IMR-90 (cell line): ENCODE results near the gene BMP10. TPM values are rescaled to one million over a fixed set of nuclear protein-coding genes. Genes with fewer than 3 reads are reported as not detected.

Experiments
- ATAC-seq: fragments of 200-7000 bp; cut with Tn5 transposase; 2 replicates; pipeline ENCODE4 v1.9.1; 2020; ENCODE audit warnings: low read depth, mild to moderate bottlenecking, moderate library complexity
- BruUV-seq: library from RNA; stranded (reverse); fragments of 400-500 nt; replicated peaks from 2 replicates; lab custom pipeline; 2021; lab: Mats Ljungman, UMichigan
- CTCF ChIA-PET: fragments of 300-600 bp; formaldehyde crosslinking; extraction: SDS; loops from one replicate; lab custom pipeline; 2021; ENCODE audit warnings: antibody characterized with exemption; lab: Yijun Ruan, JAX
- POLR2A ChIA-PET: fragments of 300-600 bp; sonication (Branson Sonifier 250); formaldehyde crosslinking; loops from one replicate; lab custom pipeline; 2022; ENCODE audit warnings: antibody characterized with exemption; ENCODE audit not compliant: unreplicated experiment; lab: Charles Lee
- DNase-seq: peaks from one replicate; pipeline ENCODE4 v3.0.0; 2013
- H2AFZ ChIP-seq: replicated peaks from 2 replicates; pipeline ENCODE3; 2013; ENCODE audit warnings: low read length, mild to moderate bottlenecking; ENCODE audit not compliant: poor library complexity
- H2AK5ac ChIP-seq: 2 replicates; pipeline ENCODE4 v1.6.1; 2013; ENCODE audit warnings: low read depth, low read length, inconsistent platforms
- H2AK9ac ChIP-seq: replicated peaks from 2 replicates; pipeline ENCODE3; 2013; ENCODE audit warnings: mild to moderate bottlenecking, low read depth, low read length, moderate library complexity; ENCODE audit not compliant: poor library complexity
- H2BK120ac ChIP-seq: 2 replicates; pipeline ENCODE4 v1.6.1; 2013; ENCODE audit warnings: low read depth, low read length, inconsistent platforms
- H2BK15ac ChIP-seq: 3 replicates; pipeline ENCODE4 v1.6.1; 2013; ENCODE audit warnings: low read depth, low read length, inconsistent platforms
- H2BK20ac ChIP-seq: 2 replicates; pipeline ENCODE4 v1.6.1; 2013; ENCODE audit warnings: low read depth, mild to moderate bottlenecking, inconsistent platforms, low read length, moderate library complexity
- H2BK5ac ChIP-seq: 2 replicates; pipeline ENCODE4 v1.6.1; 2013; ENCODE audit warnings: mild to moderate bottlenecking, low read depth, low read length, inconsistent platforms; ENCODE audit not compliant: poor library complexity, severe bottlenecking
- H3K14ac ChIP-seq: replicated peaks from 2 replicates; pipeline ENCODE4 v1.6.1; 2013; ENCODE audit warnings: low read depth, low read length, inconsistent platforms
- H3K18ac ChIP-seq: 2 replicates; pipeline ENCODE4 v1.6.1; 2013; ENCODE audit warnings: low read depth, low read length, control low read depth
- H3K23ac ChIP-seq: 2 replicates; pipeline ENCODE4 v1.6.1; 2013; ENCODE audit warnings: low read depth, low read length, inconsistent platforms
- H3K27ac ChIP-seq: 2 replicates; pipeline ENCODE4 v1.5.1; 2013; ENCODE audit warnings: mild to moderate bottlenecking, control low read depth, low read length; ENCODE audit not compliant: insufficient read depth
- H3K27me3 ChIP-seq: 2 replicates; pipeline ENCODE4 v1.6.1; 2013; ENCODE audit warnings: low read length; ENCODE audit not compliant: control insufficient read depth, insufficient read depth
- H3K36me3 ChIP-seq: 2 replicates; pipeline ENCODE4 v1.6.1; 2013; ENCODE audit warnings: low read length, mixed read lengths; ENCODE audit not compliant: control insufficient read depth, insufficient read depth
- H3K4ac ChIP-seq: 2 replicates; pipeline ENCODE4 v1.6.1; 2013; ENCODE audit warnings: low read depth, low read length, inconsistent platforms
- H3K4me1 ChIP-seq: 2 replicates; pipeline ENCODE4 v1.6.1; 2013; ENCODE audit warnings: low read length, mixed read lengths; ENCODE audit not compliant: control insufficient read depth, insufficient read depth
- H3K4me2 ChIP-seq: 2 replicates; pipeline ENCODE4 v1.6.1; 2013; ENCODE audit warnings: low read depth, mild to moderate bottlenecking, control low read depth, low read length, moderate library complexity
- H3K4me3 ChIP-seq: 2 replicates; pipeline ENCODE4 v1.5.1; 2013; ENCODE audit warnings: low read depth, mild to moderate bottlenecking, control low read depth, low read length, moderate library complexity; ENCODE audit not compliant: insufficient read depth
- H3K56ac ChIP-seq: 2 replicates; pipeline ENCODE4 v1.6.1; 2013; ENCODE audit warnings: low read length, inconsistent platforms; ENCODE audit not compliant: insufficient read depth; ENCODE audit errors: extremely low read depth
- H3K79me1 ChIP-seq, 2 experiments: 2 replicates each; pipeline ENCODE4 v1.6.1; 2013; ENCODE audit warnings: low read length in 2 of 2, inconsistent platforms in 1 of 2, low read depth in 1 of 2
- H3K9ac ChIP-seq: 2 replicates; pipeline ENCODE4 v1.6.1; 2013; ENCODE audit warnings: low read depth, low read length, control low read depth
- H3K9me1 ChIP-seq: 2 replicates; pipeline ENCODE4 v1.6.1; 2013; ENCODE audit warnings: low read length, inconsistent platforms; ENCODE audit not compliant: insufficient read depth
- H3K9me3 ChIP-seq: 2 replicates; pipeline ENCODE4 v1.6.1; 2013; ENCODE audit warnings: low read length; ENCODE audit not compliant: control insufficient read depth, insufficient read depth
- H4K20me1 ChIP-seq: 2 replicates; pipeline ENCODE4 v1.6.1; 2013; ENCODE audit warnings: low read length, inconsistent platforms; ENCODE audit not compliant: insufficient read depth
- H4K5ac ChIP-seq: 2 replicates; pipeline ENCODE4 v1.6.1; 2013; ENCODE audit warnings: mild to moderate bottlenecking, low read depth, low read length, control low read depth
- H4K8ac ChIP-seq, 2 experiments: 2 replicates each; pipeline ENCODE4 v1.6.1; 2013; ENCODE audit warnings: low read depth in 2 of 2, low read length in 2 of 2, control low read depth in 1 of 2, inconsistent platforms in 1 of 2
- H4K91ac ChIP-seq: 2 replicates; pipeline ENCODE4 v1.6.1; 2013; ENCODE audit warnings: low read depth, low read length, inconsistent platforms; ENCODE audit not compliant: insufficient read depth
- BHLHE40 ChIP-seq: fragments of 150-350 bp; IDR thresholded peaks from 2 replicates; pipeline ENCODE4 v1.6.1; 2016; ENCODE audit warnings: mild to moderate bottlenecking, low read depth, low read length
- CEBPB ChIP-seq: IDR thresholded peaks from 2 replicates; pipeline ENCODE4 v1.6.1; 2012; ENCODE audit warnings: low read depth, low read length, improper control_type of control experiment
- CHD1 ChIP-seq: IDR thresholded peaks from 2 replicates; pipeline ENCODE4 v1.6.1; 2012; ENCODE audit warnings: low read depth, low read length, improper control_type of control experiment
- CTCF ChIP-seq: conservative IDR thresholded peaks from 2 replicates; pipeline ENCODE4 v1.5.1; 2012; ENCODE audit warnings: mild to moderate bottlenecking, low read depth, low read length, improper control_type of control experiment
- ELK1 ChIP-seq: fragments of 150-350 bp; IDR thresholded peaks from 2 replicates; pipeline ENCODE4 v1.6.1; 2016; ENCODE audit warnings: low read depth, mild to moderate bottlenecking, low read length, moderate library complexity, borderline replicate concordance
- FOS ChIP-seq: fragments of 150-350 bp; IDR thresholded peaks from 2 replicates; pipeline ENCODE4 v1.6.1; 2016; ENCODE audit warnings: low read depth, low read length
- MAFK ChIP-seq: IDR thresholded peaks from 2 replicates; pipeline ENCODE4 v1.6.1; 2012; ENCODE audit warnings: low read depth, low read length, improper control_type of control experiment
- MAZ ChIP-seq: IDR thresholded peaks from 2 replicates; pipeline ENCODE4 v1.6.1; 2012; ENCODE audit warnings: low read depth, mild to moderate bottlenecking, low read length, improper control_type of control experiment, moderate library complexity, borderline replicate concordance
- MXI1 ChIP-seq: IDR thresholded peaks from 2 replicates; pipeline ENCODE4 v1.6.1; 2012; ENCODE audit warnings: low read depth, mild to moderate bottlenecking, low read length, moderate library complexity, borderline replicate concordance
- NFE2L2 ChIP-seq: fragments of 150-350 bp; IDR thresholded peaks from 2 replicates; pipeline ENCODE4 v1.6.1; 2016; ENCODE audit warnings: low read depth, mild to moderate bottlenecking, low read length
- POLR2A ChIP-seq: IDR thresholded peaks from 2 replicates; pipeline ENCODE4 v1.6.1; 2012; ENCODE audit warnings: mild to moderate bottlenecking, low read depth, low read length
- RAD21 ChIP-seq: IDR thresholded peaks from 2 replicates; pipeline ENCODE4 v1.6.1; 2012; ENCODE audit warnings: low read length, improper control_type of control experiment
- RCOR1 ChIP-seq: IDR thresholded peaks from 2 replicates; pipeline ENCODE4 v1.6.1; 2012; ENCODE audit warnings: mild to moderate bottlenecking, low read length, improper control_type of control experiment; ENCODE audit not compliant: insufficient replicate concordance
- RFX5 ChIP-seq: IDR thresholded peaks from 2 replicates; pipeline ENCODE4 v1.8.0; 2012; ENCODE audit warnings: low read depth, mild to moderate bottlenecking, low read length, moderate library complexity
- SMC3 ChIP-seq: fragments of 150-350 bp; IDR thresholded peaks from 2 replicates; pipeline ENCODE4 v1.6.1; 2016; ENCODE audit warnings: low read depth, mild to moderate bottlenecking, antibody characterized with exemption, low read length, moderate library complexity
- USF2 ChIP-seq: fragments of 150-350 bp; IDR thresholded peaks from 2 replicates; pipeline ENCODE4 v1.6.1; 2017; ENCODE audit warnings: mild to moderate bottlenecking, antibody characterized with exemption, low read length, low read depth
- WGBS, 2 experiments: methylation state at CpG; one replicate each; pipeline versions ENCODE4 v1.1.5 to v1.1.7; 2013; ENCODE audit warnings: missing lambda C conversion rate in 2 of 2; ENCODE audit not compliant: insufficient read length in 1 of 2; ENCODE audit errors: extremely low coverage in 2 of 2; 5-methylcytosine and 5-hydroxymethylcytosine counted together
- dilution Hi-C: fragments of 300-500 bp; cut with HindIII; formaldehyde crosslinking; loops from one replicate; pipeline ENCODE4 v1.14.3; 2018; ENCODE audit warnings: low sequenced_read_pairs; ENCODE audit not compliant: unreplicated experiment
- in situ Hi-C: fragments of 300-500 bp; cut with MboI; formaldehyde crosslinking; loops from 3 replicates; pipeline ENCODE4 v1.14.3; 2019; ENCODE audit warnings: low sequenced_read_pairs, inconsistent platforms, mixed read lengths
- intact Hi-C: fragments of 100-400 bp; cut with micrococcal nuclease; formaldehyde crosslinking; loops from 2 replicates; pipeline ENCODE4 v1.10.0; 2022
- polyA plus RNA-seq, 3 experiments: library from polyadenylated mRNA; depleted of rRNA; stranded (reverse); fragments of >200 nt; gene quantifications; 2 replicates each; pipeline ENCODE4 v1.2.3, GENCODE V29; 2012; ENCODE audit warnings: low replicate concordance in 1 of 3
- total RNA-seq: library from RNA; depleted of rRNA; stranded (reverse); fragments of >200 nt; gene quantifications from 2 replicates; pipeline ENCODE4 v1.2.3, GENCODE V29; 2012

BMP10 gene
- total and polyA plus RNA-seq, 2 of the 4 experiments (the other 2 are of a cell fraction): not detected

GRCh38 chr2:68839260-68839833 is 31.9 kb downstream of the BMP10 start:
- Histone ChIP-seq H2BK20ac (no peak overlapping the region), H3K9me1 (peaks cover 3% of the 10 kb centered on the region; the same call in 1 of the 2 replicates), H2BK5ac (no peak overlapping the region), H2AK5ac (no peak overlapping the region), H3K18ac (no peak overlapping the region; the same call in 1 of the 2 replicates), H3K9me3 (no peaks in the 10 kb centered on the region), H4K8ac (no peak overlapping the region), H3K4me3 (no peak overlapping the region), H3K27ac (no peak overlapping the region), H3K56ac (no peak overlapping the region), H4K5ac (no peak overlapping the region), H3K79me1 (no peaks in the 10 kb centered on the region), H4K91ac (no peak overlapping the region; the same call in 1 of the 2 replicates), H2AK9ac (no peak overlapping the region), H3K4me2 (no peak overlapping the region), H4K20me1 (no peaks in the 10 kb centered on the region), H3K36me3 (no peaks in the 10 kb centered on the region), H2BK15ac (no peak overlapping the region; the same call in 2 of the 3 replicates), H2AFZ (no peak overlapping the region), H3K23ac (no peak overlapping the region), H3K4me1 (no peaks in the 10 kb centered on the region), H3K4ac (peak overlapping the region; percentile 40; the same call in 1 of the 2 replicates), H3K14ac (peak overlapping the region; percentile 31), H3K9ac (no peak overlapping the region), H3K27me3 (no peaks in the 10 kb centered on the region; the same call in 1 of the 2 replicates), H2BK120ac (no peak overlapping the region)
- dilution Hi-C loops: no loop called here
- BruUV-seq: no TSS peak
- in situ Hi-C loops: no loop called here
- WGBS, 2 experiments: 100% methylated on average over 1 of the region's 2 CpGs; no CpG with 5 or more reads in 1 of the 2 experiments
- CTCF ChIA-PET: interaction anchor here (0.6 to 2.1 kb wide), 6 partner anchors 9 to 88 kb away, joined by 3 to 8 read pairs (median 4); no protein-coding TSS in a partner anchor
- intact Hi-C loops: no loop called here
- no peak for ATAC-seq
- TF ChIP-seq FOS (no peak), RFX5 (no peak), USF2 (no peak), SMC3 (peak; percentile 66), POLR2A (no peak), ELK1 (no peak), CHD1 (no peak), RAD21 (peak; percentile 71), CEBPB (no peak), CTCF (peak; percentile 63), MXI1 (no peak), NFE2L2 (no peak), MAZ (no peak), MAFK (no peak), BHLHE40 (no peak), RCOR1 (no peak)
- POLR2A ChIA-PET: no interaction called here
- DNase-seq: no peak
